Keratinocyte (primary cell): ENCODE measurements around the gene NXPH4.

Experiments used
- EZH2 ChIP-seq: IDR thresholded peaks from one replicate; pipeline ENCODE4 v1.6.1; 2012; ENCODE audit warnings: inconsistent platforms, mild to moderate bottlenecking, low read length, moderate library complexity
- TF ChIP-seq, protein P1 (sequence below), 3 experiments: IDR thresholded peaks in 1 of 3; conservative IDR thresholded peaks in 1 of 3; optimal IDR thresholded peaks in 1 of 3; 2 replicates in 2 of 3; 3 replicates in 1 of 3; pipeline versions ENCODE3 to v1.5.1; 2011; ENCODE audit warnings: low read length in 3 of 3, mild to moderate bottlenecking in 3 of 3, moderate library complexity in 2 of 3, control low read depth in 1 of 3, inconsistent platforms in 1 of 3; ENCODE audit not compliant: insufficient read depth in 2 of 3; ENCODE audit errors: extremely low read depth in 1 of 3

DNA sequence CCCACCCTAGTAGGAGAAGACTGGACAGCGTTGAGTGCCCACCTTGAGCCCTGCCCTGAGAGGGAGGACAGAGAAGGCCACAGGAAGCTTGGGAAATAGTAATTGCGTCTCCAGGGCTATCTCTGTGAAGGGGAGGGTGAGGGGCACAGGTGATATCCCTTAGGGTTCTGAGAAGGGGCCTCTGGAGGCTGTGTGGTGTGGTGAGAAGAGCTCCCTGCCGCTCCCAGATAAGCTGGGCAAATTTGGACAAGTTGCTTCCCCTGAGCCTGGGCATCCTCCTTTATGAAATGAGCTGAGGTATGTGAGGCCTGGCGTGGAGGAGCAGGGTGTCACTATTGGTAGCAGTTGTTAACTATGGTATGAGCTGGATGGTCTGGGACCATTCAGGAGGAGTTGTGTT lies 45.7 kb upstream of the NXPH4 start:
- TF ChIP-seq, protein P1, sequence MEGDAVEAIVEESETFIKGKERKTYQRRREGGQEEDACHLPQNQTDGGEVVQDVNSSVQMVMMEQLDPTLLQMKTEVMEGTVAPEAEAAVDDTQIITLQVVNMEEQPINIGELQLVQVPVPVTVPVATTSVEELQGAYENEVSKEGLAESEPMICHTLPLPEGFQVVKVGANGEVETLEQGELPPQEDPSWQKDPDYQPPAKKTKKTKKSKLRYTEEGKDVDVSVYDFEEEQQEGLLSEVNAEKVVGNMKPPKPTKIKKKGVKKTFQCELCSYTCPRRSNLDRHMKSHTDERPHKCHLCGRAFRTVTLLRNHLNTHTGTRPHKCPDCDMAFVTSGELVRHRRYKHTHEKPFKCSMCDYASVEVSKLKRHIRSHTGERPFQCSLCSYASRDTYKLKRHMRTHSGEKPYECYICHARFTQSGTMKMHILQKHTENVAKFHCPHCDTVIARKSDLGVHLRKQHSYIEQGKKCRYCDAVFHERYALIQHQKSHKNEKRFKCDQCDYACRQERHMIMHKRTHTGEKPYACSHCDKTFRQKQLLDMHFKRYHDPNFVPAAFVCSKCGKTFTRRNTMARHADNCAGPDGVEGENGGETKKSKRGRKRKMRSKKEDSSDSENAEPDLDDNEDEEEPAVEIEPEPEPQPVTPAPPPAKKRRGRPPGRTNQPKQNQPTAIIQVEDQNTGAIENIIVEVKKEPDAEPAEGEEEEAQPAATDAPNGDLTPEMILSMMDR (optimal IDR thresholded peaks at IDR 0.05 in 1 of 3, IDR thresholded peaks at IDR 0.05 in 1 of 3, conservative IDR thresholded peaks at IDR 0.05 in 1 of 3; ENCODE audit: extremely low read depth in 1 of 3, insufficient read depth in 2 of 3, low read length in 3 of 3), result no peak
- TF ChIP-seq EZH2, result no peak
